Smooth muscle cell (in vitro differentiated cells): ENCODE data around the gene LAPTM5. TPM values are rescaled to one million over a fixed set of nuclear protein-coding genes. Genes with fewer than 3 reads are reported as not detected.

Experiments used
- DNase-seq: peaks from one replicate; lab custom pipeline; 2025; ENCODE audit not compliant: unreplicated experiment; lab: John Stamatoyannopoulos, UW
- H2AFZ ChIP-seq: fragments of 200-600 bp; sonication (generic); 2 replicates; pipeline ENCODE4 v1.6.0; 2016; ENCODE audit warnings: antibody characterized with exemption, low read depth, mild to moderate bottlenecking
- H3F3A ChIP-seq: fragments of 200-600 bp; sonication (generic); 2 replicates; pipeline ENCODE4 v1.6.0; 2017; ENCODE audit warnings: antibody characterized with exemption, low read depth
- H3K27ac ChIP-seq: fragments of 200-600 bp; sonication (generic); 2 replicates; pipeline ENCODE4 v1.5.1; 2016; ENCODE audit warnings: low read depth, mild to moderate bottlenecking
- H3K27me3 ChIP-seq: fragments of 200-600 bp; sonication (generic); 2 replicates; pipeline ENCODE4 v1.6.1; 2016; ENCODE audit warnings: low read depth, mild to moderate bottlenecking
- H3K36me3 ChIP-seq: fragments of 200-600 bp; sonication (generic); 2 replicates; pipeline ENCODE4 v1.5.1; 2016; ENCODE audit warnings: low read depth
- H3K4me1 ChIP-seq: fragments of 200-600 bp; sonication (generic); 2 replicates; pipeline ENCODE4 v1.5.1; 2016; ENCODE audit warnings: low read depth
- H3K4me2 ChIP-seq: fragments of 200-600 bp; sonication (generic); 2 replicates; pipeline ENCODE4 v1.6.0; 2016; ENCODE audit warnings: mild to moderate bottlenecking
- H3K4me3 ChIP-seq: fragments of 200-600 bp; sonication (generic); 2 replicates; pipeline ENCODE4 v1.5.1; 2016; ENCODE audit warnings: mild to moderate bottlenecking
- H3K79me2 ChIP-seq: fragments of 200-600 bp; sonication (generic); 2 replicates; pipeline ENCODE4 v1.6.0; 2016; ENCODE audit warnings: low read depth, mild to moderate bottlenecking
- H3K9ac ChIP-seq: fragments of 200-600 bp; sonication (generic); 2 replicates; pipeline ENCODE4 v1.6.0; 2016; ENCODE audit warnings: low read depth
- H3K9me3 ChIP-seq: fragments of 200-600 bp; sonication (generic); replicated peaks from 2 replicates; pipeline ENCODE4 v1.5.1; 2016; ENCODE audit warnings: low read depth
- H4K20me1 ChIP-seq: fragments of 200-600 bp; sonication (generic); 2 replicates; pipeline ENCODE4 v1.6.0; 2016; ENCODE audit warnings: low read depth
- WGBS: methylation state at CpG from one replicate; pipeline ENCODE4 v1.1.7; 2016; ENCODE audit warnings: low lambda C conversion rate; 5-methylcytosine and 5-hydroxymethylcytosine counted together
- polyA plus RNA-seq: library from polyadenylated mRNA; unstranded; fragments of >200 nt; fragmentation: Nextera tagmentation; extraction: Ambion mirVana; gene quantifications from 2 replicates; pipeline ENCODE4 v1.2.1, GENCODE V29; 2016
- total RNA-seq: library from RNA; depleted of rRNA; stranded (reverse); fragments of >200 nt; gene quantifications from 2 replicates; pipeline ENCODE4 v1.2.3, GENCODE V29; 2014
- TF ChIP-seq, protein P1 (sequence below): fragments of 200-600 bp; sonication (generic); IDR thresholded peaks from 2 replicates; pipeline ENCODE4 v1.5.1; 2017; ENCODE audit warnings: borderline replicate concordance, mild to moderate bottlenecking, antibody characterized with exemption; ENCODE audit not compliant: insufficient read depth, poor library complexity, severe bottlenecking

The LAPTM5 gene
- total and polyA plus RNA-seq, 2 experiments from 2014 or later = 0.63 to 1.4 TPM

- Histone ChIP-seq H3K4me2 (no peak overlapping the region), H3K4me3 (no peak overlapping the region), H3K27ac (no peak overlapping the region), H3K9me3 (no peaks in the 10 kb centered on the region), H3K27me3 (no peaks in the 10 kb centered on the region), H3F3A (no peaks in the 10 kb centered on the region), H3K79me2 (no peaks in the 10 kb centered on the region), H4K20me1 (no peaks in the 10 kb centered on the region), H3K4me1 (no peaks in the 10 kb centered on the region), H3K36me3 (no peaks in the 10 kb centered on the region), H3K9ac (no peak overlapping the region), H2AFZ (no peak overlapping the region)
- TF ChIP-seq, protein P1, sequence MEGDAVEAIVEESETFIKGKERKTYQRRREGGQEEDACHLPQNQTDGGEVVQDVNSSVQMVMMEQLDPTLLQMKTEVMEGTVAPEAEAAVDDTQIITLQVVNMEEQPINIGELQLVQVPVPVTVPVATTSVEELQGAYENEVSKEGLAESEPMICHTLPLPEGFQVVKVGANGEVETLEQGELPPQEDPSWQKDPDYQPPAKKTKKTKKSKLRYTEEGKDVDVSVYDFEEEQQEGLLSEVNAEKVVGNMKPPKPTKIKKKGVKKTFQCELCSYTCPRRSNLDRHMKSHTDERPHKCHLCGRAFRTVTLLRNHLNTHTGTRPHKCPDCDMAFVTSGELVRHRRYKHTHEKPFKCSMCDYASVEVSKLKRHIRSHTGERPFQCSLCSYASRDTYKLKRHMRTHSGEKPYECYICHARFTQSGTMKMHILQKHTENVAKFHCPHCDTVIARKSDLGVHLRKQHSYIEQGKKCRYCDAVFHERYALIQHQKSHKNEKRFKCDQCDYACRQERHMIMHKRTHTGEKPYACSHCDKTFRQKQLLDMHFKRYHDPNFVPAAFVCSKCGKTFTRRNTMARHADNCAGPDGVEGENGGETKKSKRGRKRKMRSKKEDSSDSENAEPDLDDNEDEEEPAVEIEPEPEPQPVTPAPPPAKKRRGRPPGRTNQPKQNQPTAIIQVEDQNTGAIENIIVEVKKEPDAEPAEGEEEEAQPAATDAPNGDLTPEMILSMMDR = no peak
- WGBS = 93% methylated on average over 7 of the region's 8 CpGs
- DNase-seq = no peak
Observed at GRCh38 chr1:30739601-30740000, 18.0 kb downstream of the LAPTM5 start.

DNA sequence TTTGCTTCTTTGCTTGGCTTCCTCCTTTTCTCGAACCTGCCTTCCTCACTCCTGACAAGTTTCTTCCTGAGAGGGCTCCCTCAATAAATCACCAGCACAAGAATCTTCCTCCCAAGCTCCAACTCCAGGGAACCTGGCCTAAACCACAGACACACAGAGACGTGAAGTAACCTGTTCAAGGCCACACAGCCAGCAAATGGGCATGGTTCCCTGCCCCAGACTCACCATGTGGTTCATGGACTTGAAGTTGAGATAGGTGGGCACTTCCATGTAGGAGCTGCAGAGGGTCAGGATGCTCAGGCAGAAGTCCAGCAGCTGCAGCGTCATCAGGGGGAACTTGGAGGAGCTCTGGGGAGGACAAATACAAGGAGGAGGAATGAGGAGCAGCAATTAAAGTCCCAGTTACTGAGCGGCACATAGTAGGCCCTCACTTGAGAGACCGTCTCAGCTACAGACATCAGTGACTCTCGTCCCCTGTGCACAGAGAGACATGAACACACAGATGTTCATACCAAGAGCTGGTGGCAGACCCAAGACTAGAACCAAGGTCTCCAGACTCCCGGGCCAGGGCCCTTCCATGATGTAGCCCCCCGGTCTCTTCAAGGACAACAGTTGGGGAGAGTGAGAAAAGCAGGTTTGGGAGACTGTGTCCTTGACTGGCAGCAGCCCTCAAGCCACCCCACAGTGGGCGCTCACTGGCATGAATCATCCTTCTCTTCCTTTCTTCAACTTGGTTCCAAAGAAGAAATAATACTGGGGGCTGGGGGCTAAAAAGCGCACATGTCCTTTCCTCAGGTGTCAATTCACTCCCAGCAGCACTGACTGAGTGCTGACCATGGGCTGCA is 18.6 kb downstream of the LAPTM5 start:
- 94% methylated on average over 10 of the region's 10 CpGs for WGBS
- no peak for DNase-seq
- Histone ChIP-seq H3K27me3 (no peaks in the 10 kb centered on the region), H3K4me2 (no peak overlapping the region), H3K9ac (no peak overlapping the region), H3F3A (no peaks in the 10 kb centered on the region), H4K20me1 (no peaks in the 10 kb centered on the region), H3K9me3 (no peaks in the 10 kb centered on the region), H3K79me2 (no peaks in the 10 kb centered on the region), H3K4me3 (no peak overlapping the region), H2AFZ (no peak overlapping the region), H3K36me3 (no peaks in the 10 kb centered on the region), H3K27ac (no peak overlapping the region), H3K4me1 (no peaks in the 10 kb centered on the region)
- TF ChIP-seq, protein P1 = no peak

DNA sequence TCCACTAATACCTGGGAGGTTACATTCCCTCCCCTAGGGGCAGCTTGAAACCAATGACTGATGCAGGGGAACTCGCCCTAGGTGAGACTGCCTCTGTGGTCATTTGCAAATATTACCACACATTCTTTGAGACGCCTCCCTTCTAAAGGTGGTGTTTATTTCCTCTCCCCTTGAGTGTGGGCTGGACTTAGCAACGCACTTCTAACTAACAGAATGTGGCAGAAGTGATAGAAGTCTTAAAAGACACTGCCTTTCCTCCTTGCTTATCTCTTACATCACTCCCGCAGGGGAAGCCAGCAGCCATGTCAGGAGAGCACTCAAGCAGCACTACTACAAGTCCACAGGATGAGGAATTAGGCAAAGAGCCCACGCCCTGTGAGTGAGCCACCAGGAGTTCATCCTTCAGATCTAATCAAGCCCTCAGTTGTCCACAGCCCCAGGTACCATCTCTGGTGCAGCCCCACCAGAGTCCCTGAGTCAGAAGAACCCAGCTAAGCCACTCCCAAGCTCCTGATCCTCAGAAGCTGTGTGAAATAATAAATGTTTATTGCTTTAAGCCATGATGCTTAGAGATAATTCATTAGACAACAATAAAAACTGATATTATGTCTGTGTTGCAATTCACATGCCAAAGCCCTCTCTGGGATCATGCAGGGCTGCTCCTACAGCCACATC is 19.4 kb downstream of the LAPTM5 start:
- 86% methylated on average over 5 of the region's 5 CpGs for WGBS
- H3K4me3 ChIP-seq = no peak overlapping the region
- H3K27ac ChIP-seq = no peak overlapping the region

More for the DNA sequence above, 19.4 kb downstream of the LAPTM5 start:
- Histone ChIP-seq H3K79me2 (no peaks in the 10 kb centered on the region), H4K20me1 (no peaks in the 10 kb centered on the region), H2AFZ (no peak overlapping the region), H3K4me1 (no peaks in the 10 kb centered on the region), H3K36me3 (no peaks in the 10 kb centered on the region), H3K4me2 (no peak overlapping the region), H3K27me3 (no peaks in the 10 kb centered on the region), H3K9me3 (no peaks in the 10 kb centered on the region), H3F3A (no peaks in the 10 kb centered on the region), H3K9ac (no peak overlapping the region)
- no peak for DNase-seq
- TF ChIP-seq, protein P1 = no peak
